H9 (cell line): Measurements from ENCODE around the gene SCP2. TPM values are rescaled to one million over a fixed set of nuclear protein-coding genes. Genes with fewer than 3 reads are reported as not detected.

Experiments used
- DNase-seq: peaks from one replicate; pipeline ENCODE4 v3.0.0-alpha.2; 2017
- H2AFZ ChIP-seq: one replicate; pipeline ENCODE4 v1.6.1; 2013; ENCODE audit warnings: mild to moderate bottlenecking, low read length, control low read depth, moderate library complexity
- H2AK5ac ChIP-seq: 2 replicates; pipeline ENCODE4 v1.6.1; 2013; ENCODE audit warnings: low read length, control low read depth, mixed read lengths; ENCODE audit not compliant: insufficient read length
- H2BK120ac ChIP-seq: one replicate; pipeline ENCODE4 v1.6.1; 2013; ENCODE audit warnings: low read depth, mild to moderate bottlenecking, low read length, control low read depth, inconsistent platforms; ENCODE audit not compliant: poor library complexity, severe bottlenecking
- H2BK12ac ChIP-seq: 2 replicates; pipeline ENCODE4 v1.6.1; 2013; ENCODE audit warnings: low read length, control low read depth, mixed read lengths, low read depth; ENCODE audit not compliant: insufficient read length
- H2BK15ac ChIP-seq: 2 replicates; pipeline ENCODE4 v1.6.1; 2013; ENCODE audit warnings: low read depth, low read length, control low read depth
- H2BK20ac ChIP-seq: one replicate; pipeline ENCODE4 v1.6.1; 2013; ENCODE audit warnings: low read depth, mild to moderate bottlenecking, low read length, control low read depth, inconsistent platforms; ENCODE audit not compliant: poor library complexity, severe bottlenecking
- H2BK5ac ChIP-seq: 2 replicates; pipeline ENCODE4 v1.6.1; 2013; ENCODE audit warnings: low read length, control low read depth, mixed read lengths; ENCODE audit not compliant: insufficient read length
- H3K14ac ChIP-seq: 2 replicates; pipeline ENCODE4 v1.6.1; 2013; ENCODE audit warnings: low read length, control low read depth; ENCODE audit not compliant: insufficient read depth
- H3K18ac ChIP-seq: 2 replicates; pipeline ENCODE4 v1.6.1; 2013; ENCODE audit warnings: low read depth, mild to moderate bottlenecking, mixed read lengths, low read length, control low read depth; ENCODE audit not compliant: insufficient read length
- H3K23ac ChIP-seq: 2 replicates; pipeline ENCODE4 v1.6.1; 2013; ENCODE audit warnings: low read length, control low read depth, mixed read lengths, low read depth; ENCODE audit not compliant: insufficient read length
- H3K23me2 ChIP-seq: 2 replicates; pipeline ENCODE4 v1.6.1; 2013; ENCODE audit warnings: low read depth, mild to moderate bottlenecking, mixed read lengths, low read length, control low read depth; ENCODE audit not compliant: insufficient read length, poor library complexity, severe bottlenecking
- H3K27ac ChIP-seq: 2 replicates; pipeline ENCODE4 v1.5.1; 2013; ENCODE audit warnings: low read length, control low read depth, mixed read lengths, low read depth; ENCODE audit not compliant: insufficient read length
- H3K27me3 ChIP-seq: 2 replicates; pipeline ENCODE4 v1.6.1; 2013; ENCODE audit warnings: low read length, control low read depth, inconsistent platforms; ENCODE audit not compliant: insufficient read depth
- H3K4ac ChIP-seq: 2 replicates; pipeline ENCODE4 v1.6.1; 2013; ENCODE audit warnings: low read depth, mild to moderate bottlenecking, control low read depth, inconsistent platforms, low read length, moderate library complexity
- H3K4me1 ChIP-seq: 2 replicates; pipeline ENCODE4 v1.6.1; 2013; ENCODE audit warnings: low read length, control low read depth, inconsistent platforms; ENCODE audit not compliant: insufficient read depth
- H3K4me2 ChIP-seq: 2 replicates; pipeline ENCODE4 v1.6.1; 2013; ENCODE audit warnings: low read length, control low read depth, mixed read lengths; ENCODE audit not compliant: insufficient read length, insufficient read depth
- H3K56ac ChIP-seq: 2 replicates; pipeline ENCODE4 v1.6.1; 2013; ENCODE audit warnings: low read depth, mild to moderate bottlenecking, mixed read lengths, low read length, control low read depth; ENCODE audit not compliant: insufficient read length
- H3K79me1 ChIP-seq: 2 replicates; pipeline ENCODE4 v1.6.1; 2013; ENCODE audit warnings: low read depth, mild to moderate bottlenecking, moderate library complexity, low read length, control low read depth, inconsistent platforms; ENCODE audit not compliant: insufficient read depth, poor library complexity, severe bottlenecking
- H3K79me2 ChIP-seq: 2 replicates; pipeline ENCODE4 v1.6.1; 2013; ENCODE audit warnings: low read length, control low read depth, inconsistent platforms; ENCODE audit not compliant: insufficient read depth
- H3K9ac ChIP-seq: 2 replicates; pipeline ENCODE4 v1.6.1; 2013; ENCODE audit warnings: low read length, control low read depth, mixed read lengths; ENCODE audit not compliant: insufficient read length; ENCODE audit errors: extremely low read depth
- H3K9me3 ChIP-seq: one replicate; pipeline ENCODE4 v1.6.1; 2013; ENCODE audit warnings: low read depth, low read length, inconsistent platforms; ENCODE audit not compliant: control insufficient read depth
- H3T11ph ChIP-seq: one replicate; pipeline ENCODE4 v1.6.1; 2013; ENCODE audit warnings: mild to moderate bottlenecking, low read length, control low read depth, inconsistent platforms
- H4K20me1 ChIP-seq: one replicate; pipeline ENCODE4 v1.6.1; 2013; ENCODE audit not compliant: control insufficient read depth, insufficient read length, insufficient read depth
- H4K5ac ChIP-seq: 2 replicates; pipeline ENCODE4 v1.6.1; 2013; ENCODE audit warnings: low read depth, mild to moderate bottlenecking, mixed read lengths, low read length, control low read depth; ENCODE audit not compliant: insufficient read length
- H4K8ac ChIP-seq: replicated peaks from 2 replicates; pipeline ENCODE4 v1.6.1; 2013; ENCODE audit warnings: low read length, control low read depth, mixed read lengths, low read depth; ENCODE audit not compliant: insufficient read length
- H4K91ac ChIP-seq: 2 replicates; pipeline ENCODE4 v1.6.1; 2013; ENCODE audit warnings: low read depth, mild to moderate bottlenecking, moderate library complexity, mixed read lengths, low read length, control low read depth; ENCODE audit not compliant: insufficient read length
- H3K27ac Mint-ChIP-seq, 3 experiments: 2 replicates in 2 of 3; 3 replicates in 1 of 3; pipeline ENCODE4 v1.8.0; 2020 to 2021; ENCODE audit warnings: mixed read lengths in 3 of 3, mild to moderate bottlenecking in 1 of 3, moderate library complexity in 1 of 3
- H3K27me3 Mint-ChIP-seq: 2 replicates; pipeline ENCODE4 v1.8.0; 2021; ENCODE audit warnings: low read depth, mild to moderate bottlenecking, moderate library complexity, mixed read lengths
- H3K36me3 Mint-ChIP-seq, 3 experiments: 2 replicates in 2 of 3; 3 replicates in 1 of 3; pipeline ENCODE4 v1.8.0; 2020 to 2021; ENCODE audit warnings: low read depth in 3 of 3, mixed read lengths in 3 of 3; ENCODE audit not compliant: insufficient read depth in 1 of 3
- H3K4me1 Mint-ChIP-seq, 2 experiments: 2 replicates each; pipeline ENCODE4 v1.8.0; 2020; ENCODE audit warnings: mixed read lengths in 2 of 2
- H3K4me3 Mint-ChIP-seq, 2 experiments: 2 replicates in 1 of 2; 3 replicates in 1 of 2; pipeline ENCODE4 v1.8.0; 2020 to 2021; ENCODE audit warnings: mild to moderate bottlenecking in 2 of 2, mixed read lengths in 2 of 2, moderate library complexity in 1 of 2
- H3K9me3 Mint-ChIP-seq, 2 experiments: 2 replicates in 1 of 2; 3 replicates in 1 of 2; pipeline ENCODE4 v1.8.0; 2020; ENCODE audit warnings: mild to moderate bottlenecking in 2 of 2, mixed read lengths in 2 of 2, moderate library complexity in 1 of 2
- WGBS: extraction: QIAGEN DNeasy Blood & Tissue Kit; methylation state at CpG from one replicate; pipeline ENCODE4 v1.1.7; 2013; ENCODE audit warnings: missing lambda C conversion rate, low lambda C conversion rate, mixed read lengths; ENCODE audit not compliant: insufficient read length; ENCODE audit errors: extremely low coverage; 5-methylcytosine and 5-hydroxymethylcytosine counted together
- total RNA-seq: library from RNA; stranded (reverse); gene quantifications from 2 replicates; pipeline ENCODE4 v1.2.1, GENCODE V29; 2021
- TF ChIP-seq, protein P1 (sequence below): fragments of 200-600 bp; sonication (generic); conservative IDR thresholded peaks from 3 replicates; pipeline ENCODE4 v1.8.0; 2021; ENCODE audit warnings: antibody characterized with exemption, mild to moderate bottlenecking

The SCP2 gene
- total RNA-seq, 1 experiment from 2014 or later = 48.8 TPM

DNA sequence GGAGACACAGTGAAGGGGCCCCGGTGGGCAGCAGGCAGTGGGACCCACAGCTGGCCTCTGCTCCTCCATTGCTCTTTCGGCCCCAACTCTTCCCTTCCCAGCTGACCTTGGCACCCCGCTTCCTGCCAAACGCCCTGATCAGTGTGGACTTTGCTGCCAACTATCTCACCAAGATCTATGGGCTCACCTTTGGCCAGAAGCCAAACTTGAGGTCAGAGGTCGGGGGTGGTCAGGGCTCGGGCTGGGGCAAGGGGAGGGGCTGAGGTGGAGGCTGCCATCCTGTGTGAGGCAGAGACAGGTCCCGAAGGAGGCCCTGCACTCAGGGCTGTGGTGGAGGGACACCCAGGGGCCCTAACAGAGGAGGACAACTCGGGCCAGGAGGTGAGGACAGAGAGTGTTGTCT lies 148.7 kb downstream of the SCP2 start:
- no peaks in the 10 kb centered on the region for H4K20me1 ChIP-seq
- peaks cover 3% of the 10 kb centered on the region for H3K23me2 ChIP-seq
- Mint-ChIP-seq H3K4me1 (peaks cover 0 to 9% of the 10 kb centered on the region in 2 experiments; a peak in 1 of 4 replicates), H3K36me3 (no peaks in the 10 kb centered on the region), H3K4me3 (no peak overlapping the region), H3K9me3 (no peaks in the 10 kb centered on the region), H3K27me3 (no peaks in the 10 kb centered on the region; the same call in none of the 2 replicates), H3K27ac (no peak overlapping the region)
- no peak overlapping the region for H4K5ac ChIP-seq
- no peak overlapping the region for H3K23ac ChIP-seq
- no peak overlapping the region for H3K9ac ChIP-seq
- no peak for DNase-seq
- no peaks in the 10 kb centered on the region for H3K9me3 ChIP-seq
- H3K14ac ChIP-seq = no peak overlapping the region
- no peak overlapping the region for H3K4ac ChIP-seq
- H2BK5ac ChIP-seq = no peak overlapping the region
- H2AK5ac ChIP-seq = no peak overlapping the region
- H3K27ac ChIP-seq = no peak overlapping the region
- no peak overlapping the region for H4K91ac ChIP-seq
- no peak overlapping the region for H4K8ac ChIP-seq
- H3K27me3 ChIP-seq = no peaks in the 10 kb centered on the region
- H3K56ac ChIP-seq = no peak overlapping the region
- H3K79me1 ChIP-seq = no peaks in the 10 kb centered on the region
- H3K4me2 ChIP-seq = no peak overlapping the region
- H2AFZ ChIP-seq = no peak overlapping the region
- TF ChIP-seq, protein P1, sequence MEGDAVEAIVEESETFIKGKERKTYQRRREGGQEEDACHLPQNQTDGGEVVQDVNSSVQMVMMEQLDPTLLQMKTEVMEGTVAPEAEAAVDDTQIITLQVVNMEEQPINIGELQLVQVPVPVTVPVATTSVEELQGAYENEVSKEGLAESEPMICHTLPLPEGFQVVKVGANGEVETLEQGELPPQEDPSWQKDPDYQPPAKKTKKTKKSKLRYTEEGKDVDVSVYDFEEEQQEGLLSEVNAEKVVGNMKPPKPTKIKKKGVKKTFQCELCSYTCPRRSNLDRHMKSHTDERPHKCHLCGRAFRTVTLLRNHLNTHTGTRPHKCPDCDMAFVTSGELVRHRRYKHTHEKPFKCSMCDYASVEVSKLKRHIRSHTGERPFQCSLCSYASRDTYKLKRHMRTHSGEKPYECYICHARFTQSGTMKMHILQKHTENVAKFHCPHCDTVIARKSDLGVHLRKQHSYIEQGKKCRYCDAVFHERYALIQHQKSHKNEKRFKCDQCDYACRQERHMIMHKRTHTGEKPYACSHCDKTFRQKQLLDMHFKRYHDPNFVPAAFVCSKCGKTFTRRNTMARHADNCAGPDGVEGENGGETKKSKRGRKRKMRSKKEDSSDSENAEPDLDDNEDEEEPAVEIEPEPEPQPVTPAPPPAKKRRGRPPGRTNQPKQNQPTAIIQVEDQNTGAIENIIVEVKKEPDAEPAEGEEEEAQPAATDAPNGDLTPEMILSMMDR = no peak
- H2BK15ac ChIP-seq = no peak overlapping the region
- no peak overlapping the region for H3T11ph ChIP-seq
- H3K4me1 ChIP-seq = no peaks in the 10 kb centered on the region
- no peak overlapping the region for H3K18ac ChIP-seq
- no peaks in the 10 kb centered on the region for H3K79me2 ChIP-seq
- H2BK12ac ChIP-seq = no peak overlapping the region
- WGBS = no CpG with 5 or more reads among the region's 8 CpGs
- H2BK120ac ChIP-seq = no peak overlapping the region
- H2BK20ac ChIP-seq = no peak overlapping the region
